Endothelial cell of umbilical vein (primary cell): Measurements from ENCODE around the gene MROH8.
"Not testable (repeated sequence)": the region's sequence is repeated elsewhere in the genome, so short reads cannot be mapped to it uniquely, and the experiment has no call there.

ENCODE experiments used
- CTCF ChIP-seq, 2 donors: IDR thresholded peaks; 1 replicate in 1 of 2; 2 replicates in 1 of 2; pipeline ENCODE4 v1.5.1; 2011; ENCODE audit warnings: low read length in 2 of 2, mild to moderate bottlenecking in 2 of 2, moderate library complexity in 2 of 2, control low read depth in 1 of 2, inconsistent platforms in 1 of 2, low read depth in 1 of 2; ENCODE audit not compliant: insufficient read depth in 1 of 2; ENCODE audit errors: extremely low read depth in 1 of 2
- FOS ChIP-seq: IDR thresholded peaks from 2 replicates; pipeline ENCODE4 v1.6.1; 2011; ENCODE audit warnings: mild to moderate bottlenecking, low read length, moderate library complexity, borderline replicate concordance; ENCODE audit not compliant: insufficient read depth
- MYC ChIP-seq: IDR thresholded peaks from one replicate; pipeline ENCODE4 v1.6.1; 2011; ENCODE audit warnings: mild to moderate bottlenecking, low read depth, low read length

- TF ChIP-seq MYC; CTCF (IDR thresholded peaks at IDR 0.05; ENCODE audit: extremely low read depth in 1 of 2, insufficient read depth in 1 of 2, low read depth in 1 of 2, low read length in 2 of 2); FOS: not testable (repeated sequence)
Measured at GRCh38 chr20:37126290-37126689, 53.1 kb downstream of the MROH8 start.
